ACC112 (cell line): ENCODE data around the gene SH2B3.
"Not testable (repeated sequence)": the region's sequence is repeated elsewhere in the genome, so short reads cannot be mapped to it uniquely, and the experiment has no call there.

ENCODE experiments used
- H2AFZ ChIP-seq: fragments of 200-600 bp; sonication (generic); one replicate; pipeline ENCODE4 v1.6.0; 2017; ENCODE audit warnings: antibody characterized with exemption, low read length; ENCODE audit not compliant: unreplicated experiment
- H3K27ac ChIP-seq: fragments of 200-600 bp; sonication (generic); 2 replicates; pipeline ENCODE4 v1.5.1; 2014; ENCODE audit warnings: low read depth, mild to moderate bottlenecking, antibody characterized with exemption, low read length, moderate library complexity
- H3K27me3 ChIP-seq: fragments of 200-600 bp; sonication (generic); 2 replicates; pipeline ENCODE4 v1.6.1; 2014; ENCODE audit warnings: mild to moderate bottlenecking, antibody characterized with exemption, low read length, moderate library complexity, mixed read lengths; ENCODE audit not compliant: insufficient read depth
- H3K36me3 ChIP-seq: fragments of 200-600 bp; sonication (generic); 2 replicates; pipeline ENCODE4 v1.6.1; 2016; ENCODE audit warnings: mild to moderate bottlenecking, antibody characterized with exemption, low read length, moderate library complexity, mixed read lengths; ENCODE audit not compliant: insufficient read depth
- H3K4me1 ChIP-seq: fragments of 200-600 bp; sonication (generic); one replicate; pipeline ENCODE4 v1.6.1; 2016; ENCODE audit warnings: low read length, mixed read lengths; ENCODE audit not compliant: insufficient read depth, unreplicated experiment, control insufficient read depth
- H3K4me3 ChIP-seq: fragments of 200-600 bp; sonication (generic); 2 replicates; pipeline ENCODE4 v1.5.1; 2014; ENCODE audit warnings: mild to moderate bottlenecking, low read depth, low read length
- H3K79me2 ChIP-seq: fragments of 200-600 bp; sonication (generic); one replicate; pipeline ENCODE4 v1.6.0; 2016; ENCODE audit warnings: low read length; ENCODE audit not compliant: control insufficient read depth, unreplicated experiment, insufficient read depth

Gene SH2B3

DNA sequence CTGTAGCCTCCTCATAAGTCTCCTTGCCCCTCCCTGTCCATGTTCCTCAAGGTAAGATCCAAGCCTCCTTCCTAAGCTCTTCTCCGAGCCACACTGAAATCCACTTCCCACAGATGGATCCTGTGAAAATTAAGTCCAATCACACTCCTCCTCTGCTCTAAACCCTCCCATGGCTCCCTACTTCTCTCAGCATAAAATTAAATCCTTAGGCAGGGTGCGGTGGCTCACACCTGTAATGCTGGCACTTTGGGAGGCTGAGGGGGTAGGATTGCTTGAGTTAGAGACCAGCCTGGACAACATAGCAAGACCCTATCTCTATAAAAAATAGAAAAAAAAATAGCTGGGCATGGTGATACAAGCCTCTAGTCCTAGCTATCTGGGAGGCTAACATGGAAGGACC, 39.1 kb upstream of the SH2B3 start:
- Histone ChIP-seq H3K27ac (no peak overlapping the region), H3K36me3 (no peaks in the 10 kb centered on the region), H3K79me2 (peaks cover 4% of the 10 kb centered on the region), H3K4me1 (peaks cover 32% of the 10 kb centered on the region), H2AFZ (no peak overlapping the region), H3K27me3 (no peaks in the 10 kb centered on the region), H3K4me3 (no peak overlapping the region)

DNA sequence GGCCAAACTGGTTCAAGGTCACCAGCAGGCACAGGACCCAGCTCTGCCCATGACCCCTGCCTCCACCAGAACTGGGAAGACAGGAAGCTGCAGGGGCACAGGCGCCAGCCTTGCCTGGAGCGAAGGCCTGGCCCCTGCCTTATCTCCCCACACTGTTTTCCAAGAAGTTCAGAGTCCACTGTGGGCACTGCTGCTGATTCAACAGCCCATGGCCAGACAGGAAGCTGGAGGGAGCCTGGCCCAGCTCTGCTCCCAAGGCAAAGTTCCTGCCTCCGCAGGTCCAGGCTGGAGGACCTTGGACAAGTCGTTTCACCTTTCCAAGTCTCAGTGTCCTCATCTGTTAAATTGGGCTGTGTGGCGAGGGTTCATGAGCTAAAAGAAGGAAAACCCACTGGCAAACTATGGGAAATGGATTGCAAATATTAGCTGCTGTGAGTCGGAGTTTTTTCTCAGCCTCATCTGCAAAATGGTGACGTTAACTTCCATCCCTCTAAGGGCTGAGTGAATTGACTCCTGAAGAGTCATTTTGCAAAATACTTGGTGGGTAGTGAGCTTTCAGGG, 38.0 kb upstream of the SH2B3 start:
- peaks cover 25% of the 10 kb centered on the region for H3K4me1 ChIP-seq
- H3K36me3 ChIP-seq: no peaks in the 10 kb centered on the region
- H3K79me2 ChIP-seq: peaks cover 4% of the 10 kb centered on the region
- no peaks in the 10 kb centered on the region for H3K27me3 ChIP-seq
- H3K4me3 ChIP-seq: peak overlapping the region; percentile 95
- no peak overlapping the region for H3K27ac ChIP-seq
- peak overlapping the region; percentile 77 for H2AFZ ChIP-seq

DNA sequence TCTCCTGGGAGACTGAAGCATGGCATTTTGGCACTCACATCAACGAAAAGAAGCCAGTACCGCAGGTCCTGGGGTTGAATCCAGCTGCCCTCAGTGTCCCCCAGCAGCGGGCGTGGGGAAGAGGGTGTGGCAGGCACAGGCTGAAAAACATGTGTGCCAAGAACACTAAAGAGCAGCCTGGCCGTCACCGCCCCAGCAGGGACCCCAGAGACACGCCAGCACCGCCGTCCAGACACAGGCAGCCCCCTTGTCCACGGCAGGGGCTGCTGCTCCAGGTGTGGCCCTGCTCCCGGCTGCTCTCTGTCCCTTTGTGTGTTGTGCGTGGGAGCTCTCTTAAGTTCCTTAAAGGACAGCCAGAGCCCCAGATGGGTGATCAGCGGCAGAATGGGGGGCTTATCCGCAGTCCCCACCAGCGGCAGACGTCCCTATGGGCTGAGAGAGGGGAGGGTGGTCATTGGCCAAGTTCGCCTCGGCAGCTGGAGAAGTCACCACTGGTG, 37.4 kb upstream of the SH2B3 start:
- H2AFZ ChIP-seq: peak overlapping the region; percentile 77
- no peaks in the 10 kb centered on the region for H3K36me3 ChIP-seq
- peaks cover 4% of the 10 kb centered on the region for H3K79me2 ChIP-seq
- peaks cover 23% of the 10 kb centered on the region for H3K4me1 ChIP-seq
- peak overlapping the region; percentile 95 for H3K4me3 ChIP-seq
- no peak overlapping the region for H3K27ac ChIP-seq
- H3K27me3 ChIP-seq: no peaks in the 10 kb centered on the region

DNA sequence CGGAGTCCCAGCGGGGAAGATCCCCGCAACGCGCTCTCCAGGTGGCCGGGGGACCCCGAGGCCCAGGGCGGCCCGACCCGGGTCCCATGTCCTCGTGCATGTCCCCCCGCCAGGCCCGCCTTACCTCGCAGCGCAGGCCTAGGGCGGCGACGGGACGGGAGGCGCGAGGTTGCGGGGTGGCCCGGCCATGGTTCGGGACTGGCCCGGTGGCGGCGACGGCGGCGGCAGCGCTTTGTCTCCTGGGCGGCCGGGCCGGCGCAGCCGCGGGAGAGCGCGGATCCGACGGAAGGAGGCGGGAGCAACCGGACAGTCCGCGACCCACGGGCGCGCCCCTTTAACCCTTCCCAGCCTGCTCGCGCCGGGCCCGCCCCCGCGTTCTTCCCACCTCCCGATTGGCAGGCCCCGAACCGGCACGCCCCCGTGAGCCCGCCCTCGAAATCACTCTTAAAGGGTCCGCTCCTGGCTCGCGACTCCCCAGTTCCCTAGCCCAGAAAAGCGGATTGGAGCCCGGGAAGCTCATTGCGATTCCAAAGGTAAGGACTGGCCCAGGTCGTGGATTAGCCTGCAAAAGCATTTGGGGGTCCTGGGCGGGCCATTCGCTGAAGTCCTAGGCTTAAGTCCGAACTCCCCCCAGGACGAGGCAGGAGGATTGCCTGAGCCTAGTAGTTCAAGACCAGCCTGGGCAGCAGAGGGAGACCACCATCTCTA, 36.8 kb upstream of the SH2B3 start, which contains the start of gene PHETA1:
TSS of gene PHETA1 (minus strand) at position 308 of the 708 bp plus-strand sequence. CDS start 5,668 bp downstream, outside the sequence.
- Histone ChIP-seq H3K4me3 (peak within 1 kb of the TSS; percentile 95), H3K79me2 (peaks cover 4% of the 10 kb centered on the region), H3K27ac (no peak within 1 kb of the TSS), H2AFZ (peak within 1 kb of the TSS; percentile 89), H3K4me1 (peaks cover 18% of the 10 kb centered on the region), H3K27me3 (no peaks in the 10 kb centered on the region), H3K36me3 (no peaks in the 10 kb centered on the region)

DNA sequence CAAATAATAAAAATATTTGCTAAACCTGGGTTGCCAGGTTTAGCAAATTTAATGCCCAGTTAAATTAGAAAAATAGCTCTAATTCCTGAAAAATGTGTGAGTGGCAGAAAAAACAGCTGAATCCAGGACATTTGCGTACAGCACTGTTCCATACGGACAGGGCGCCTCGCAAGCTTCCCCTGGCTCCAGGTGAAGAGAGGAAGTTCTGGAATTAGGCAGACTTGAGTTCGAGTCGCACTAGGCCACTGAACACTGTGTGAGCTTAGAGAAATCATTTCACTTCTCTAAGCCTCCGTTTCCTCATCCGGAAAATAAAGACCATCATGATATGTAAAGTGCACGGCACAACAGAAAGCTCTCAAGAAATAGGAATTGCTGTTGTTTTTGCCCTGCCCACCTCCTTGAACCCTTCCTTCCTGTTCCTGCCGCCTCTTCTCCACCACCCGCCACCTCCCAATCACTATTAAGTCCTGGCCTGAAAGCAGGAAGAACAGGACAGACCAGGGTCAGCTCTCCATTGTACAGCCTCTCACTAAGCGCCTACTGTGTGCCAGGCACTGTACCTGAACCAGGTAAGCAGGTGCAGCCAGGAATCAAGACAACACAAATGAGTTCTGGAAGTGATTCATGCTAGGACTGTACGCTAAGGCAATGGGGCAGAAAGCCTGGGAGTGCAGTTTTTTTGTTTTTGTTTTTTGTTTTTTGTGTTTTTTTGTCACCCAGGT, 36.1 kb upstream of the SH2B3 start:
- no peak overlapping the region for H3K27ac ChIP-seq
- H3K4me3 ChIP-seq: peak overlapping the region; percentile 95

DNA sequence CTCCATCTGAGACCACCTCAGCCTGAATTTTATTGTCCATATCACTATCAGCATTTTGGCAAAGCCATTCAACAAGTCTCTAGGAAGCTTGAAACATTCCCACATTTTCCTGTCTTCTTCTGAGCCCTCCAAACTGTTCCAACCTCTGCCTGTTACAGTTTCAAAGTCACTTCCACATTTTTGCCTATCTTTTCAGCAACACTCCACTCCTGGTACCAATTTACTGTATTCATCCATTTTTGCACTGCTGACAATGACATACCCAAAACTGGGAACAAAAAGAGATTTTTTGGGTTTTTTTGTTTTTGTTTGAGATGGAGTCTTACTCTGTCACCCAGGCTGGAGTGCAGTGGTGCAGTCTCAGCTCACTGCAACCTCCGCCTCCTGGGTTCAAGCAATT, 32.5 kb upstream of the SH2B3 start:
- H3K4me3 ChIP-seq, H3K4me1 ChIP-seq, H3K27ac ChIP-seq, H3K36me3 ChIP-seq, H3K79me2 ChIP-seq, H3K27me3 ChIP-seq, H2AFZ ChIP-seq: not testable (repeated sequence)

More for the DNA sequence above, 36.1 kb upstream of the SH2B3 start:
- Histone ChIP-seq H3K36me3 (no peaks in the 10 kb centered on the region), H3K27me3 (no peaks in the 10 kb centered on the region), H3K4me1 (peaks cover 18% of the 10 kb centered on the region), H3K79me2 (peaks cover 4% of the 10 kb centered on the region), H2AFZ (peak overlapping the region; percentile 89)

DNA sequence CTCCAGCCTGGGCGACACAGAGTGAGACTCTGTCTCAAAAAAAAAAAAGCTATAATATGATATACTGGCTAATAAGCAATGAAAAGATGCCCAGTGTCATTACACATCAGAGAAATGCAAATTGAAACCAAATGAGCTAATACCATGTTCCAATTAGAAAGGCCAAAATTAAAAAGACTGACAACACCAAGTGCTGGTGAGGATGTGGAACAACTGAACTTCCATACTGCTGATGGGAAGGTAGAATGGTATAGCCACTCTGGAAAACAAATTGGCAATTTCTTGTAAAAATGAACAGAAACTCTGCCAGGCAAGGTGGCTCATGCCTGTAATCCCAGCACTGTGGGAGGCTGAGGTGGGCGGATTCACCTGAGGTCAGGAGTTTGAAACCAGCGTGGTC, 28.3 kb upstream of the SH2B3 start:
- Histone ChIP-seq H3K27ac (no peak overlapping the region), H3K27me3 (no peaks in the 10 kb centered on the region), H3K79me2 (no peaks in the 10 kb centered on the region), H3K36me3 (no peaks in the 10 kb centered on the region), H3K4me3 (no peak overlapping the region), H3K4me1 (no peaks in the 10 kb centered on the region), H2AFZ (no peak overlapping the region)

DNA sequence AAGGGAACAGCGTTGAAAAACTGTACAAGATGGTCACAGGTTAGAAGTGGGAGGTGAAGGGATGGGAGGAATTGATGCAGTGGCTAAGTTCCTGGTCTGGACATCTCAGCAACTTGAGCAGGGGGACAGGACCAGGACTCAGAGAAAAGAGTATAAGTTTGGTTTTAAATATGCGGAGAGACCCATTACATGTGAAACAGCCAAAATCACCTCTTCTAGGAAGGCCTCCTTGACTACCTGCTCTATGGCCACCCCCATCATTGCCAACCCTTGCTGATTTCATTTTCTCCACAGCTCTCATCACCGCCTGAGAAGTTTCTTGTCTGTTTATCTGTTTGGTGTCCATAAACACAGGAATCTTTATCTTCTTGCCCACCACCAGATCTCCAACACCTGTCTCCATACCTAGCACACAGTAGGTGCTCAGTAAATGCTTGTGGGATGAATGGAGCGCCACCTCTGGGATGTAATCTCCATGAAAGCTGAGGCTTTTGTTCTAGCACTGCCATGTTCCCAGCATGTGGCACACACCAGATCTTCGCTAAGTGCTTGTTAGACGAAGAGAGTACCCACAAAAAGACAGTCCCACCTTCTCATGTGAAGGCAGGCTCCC, 25.7 kb upstream of the SH2B3 start:
- no peak overlapping the region for H3K27ac ChIP-seq
- no peaks in the 10 kb centered on the region for H3K27me3 ChIP-seq
- H3K79me2 ChIP-seq: no peaks in the 10 kb centered on the region

DNA sequence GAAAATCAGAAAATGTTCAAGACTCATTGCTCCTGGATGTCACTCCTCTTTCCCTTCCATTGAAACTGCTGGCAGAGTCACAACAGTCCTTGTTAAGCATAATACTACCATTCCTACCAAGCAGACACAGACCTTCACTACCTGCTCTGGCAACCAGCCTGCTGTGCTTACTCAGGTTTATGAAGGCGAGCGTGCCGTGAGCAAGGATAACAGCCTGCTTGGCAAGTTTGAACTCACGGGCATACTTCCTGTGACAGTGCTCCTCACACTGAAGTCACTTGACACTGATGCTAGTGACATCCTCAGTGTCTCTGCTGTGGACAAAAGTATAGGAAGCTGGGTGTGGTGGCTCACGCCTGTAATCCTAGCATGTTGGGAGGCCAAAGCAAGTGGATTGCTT, 21.1 kb upstream of the SH2B3 start:
- Histone ChIP-seq H3K4me1 (no peaks in the 10 kb centered on the region), H3K27me3 (no peaks in the 10 kb centered on the region), H3K27ac (no peak overlapping the region), H3K79me2 (no peaks in the 10 kb centered on the region), H2AFZ (no peak overlapping the region), H3K36me3 (no peaks in the 10 kb centered on the region), H3K4me3 (no peak overlapping the region)

More for the DNA sequence above, 25.7 kb upstream of the SH2B3 start:
- Histone ChIP-seq H2AFZ (no peak overlapping the region), H3K4me3 (no peak overlapping the region), H3K36me3 (no peaks in the 10 kb centered on the region), H3K4me1 (no peaks in the 10 kb centered on the region)

DNA sequence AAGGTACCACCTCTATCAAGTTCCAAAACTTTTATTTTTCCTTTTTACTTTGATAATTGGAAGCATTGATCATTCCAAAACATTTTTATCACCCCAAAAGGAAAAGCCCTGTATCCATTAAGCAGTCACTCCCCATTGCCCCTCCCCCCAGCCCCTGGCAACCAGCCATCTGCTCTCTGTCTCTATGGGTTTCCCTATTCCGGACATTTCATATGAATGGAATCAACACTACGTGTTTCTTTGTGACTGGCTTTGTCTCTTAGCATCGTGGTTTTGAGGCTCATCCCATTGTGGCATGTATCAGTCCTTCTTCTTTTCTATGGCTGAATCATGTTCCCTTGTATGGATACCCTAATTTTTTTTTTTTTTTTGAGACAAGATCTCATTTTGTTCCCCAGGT, 18.8 kb upstream of the SH2B3 start:
- no peak overlapping the region for H3K4me3 ChIP-seq
- H3K27me3 ChIP-seq: no peaks in the 10 kb centered on the region
- no peaks in the 10 kb centered on the region for H3K79me2 ChIP-seq
- no peaks in the 10 kb centered on the region for H3K4me1 ChIP-seq
- H2AFZ ChIP-seq: no peak overlapping the region
- H3K36me3 ChIP-seq: no peaks in the 10 kb centered on the region
- H3K27ac ChIP-seq: no peak overlapping the region
